Liver (tissue), 3 donors: Measurements from ENCODE around the gene RDX.

Experiments
- MAX ChIP-seq: IDR thresholded peaks from 2 replicates; pipeline ENCODE4 v1.6.1; 2016; ENCODE audit warnings: antibody characterized with exemption
- NR2F2 ChIP-seq: IDR thresholded peaks from 2 replicates; pipeline ENCODE4 v1.6.1; 2016; ENCODE audit warnings: antibody characterized with exemption
- RAD21 ChIP-seq, 2 donors: IDR thresholded peaks; 2 replicates each; pipeline ENCODE4 v1.6.1; 2016; ENCODE audit warnings: antibody characterized with exemption in 2 of 2, mild to moderate bottlenecking in 2 of 2
- SP1 ChIP-seq: IDR thresholded peaks from 2 replicates; pipeline ENCODE4 v1.6.1; 2018; ENCODE audit warnings: antibody characterized with exemption, mild to moderate bottlenecking
- TAF1 ChIP-seq: conservative IDR thresholded peaks from 2 replicates; pipeline ENCODE4 v1.6.1; 2016; ENCODE audit warnings: antibody characterized with exemption, mild to moderate bottlenecking
- TF ChIP-seq, protein P1 (sequence below): fragments of 150-350 bp; IDR thresholded peaks from 2 replicates; pipeline ENCODE4 v1.5.1; 2017; ENCODE audit warnings: improper control_type of control experiment, low read depth, low read length; ENCODE audit not compliant: missing input control
- TF ChIP-seq, protein P2 (sequence below): IDR thresholded peaks from 2 replicates; pipeline ENCODE4 v1.6.1; 2016; ENCODE audit warnings: antibody characterized with exemption
- donor health status: healthy.
- donor health status: healthy.

DNA sequence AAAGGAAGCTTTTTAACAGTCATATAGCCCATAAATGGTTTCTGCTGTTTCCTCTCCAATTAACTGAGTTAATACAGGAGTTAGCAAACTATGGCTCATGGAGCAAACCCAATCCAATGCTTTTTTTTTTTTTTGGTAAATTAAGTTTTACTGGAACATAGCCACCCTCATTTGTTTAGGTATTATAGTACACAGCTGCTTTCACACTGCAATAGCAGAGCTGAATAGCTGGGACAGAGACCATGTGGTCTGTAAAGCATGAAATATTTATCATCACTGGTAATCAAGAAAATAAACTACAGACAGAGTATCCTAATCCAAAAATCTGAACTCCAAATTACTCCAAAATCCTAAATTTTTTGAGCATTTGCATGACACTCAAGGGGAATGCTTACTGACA lies 53.7 kb downstream of the RDX start:
- TF ChIP-seq RAD21 (IDR thresholded peaks at IDR 0.05) (no peak), MAX (no peak), TAF1 (no peak), NR2F2 (no peak), SP1 (no peak)
- TF ChIP-seq, protein P1, sequence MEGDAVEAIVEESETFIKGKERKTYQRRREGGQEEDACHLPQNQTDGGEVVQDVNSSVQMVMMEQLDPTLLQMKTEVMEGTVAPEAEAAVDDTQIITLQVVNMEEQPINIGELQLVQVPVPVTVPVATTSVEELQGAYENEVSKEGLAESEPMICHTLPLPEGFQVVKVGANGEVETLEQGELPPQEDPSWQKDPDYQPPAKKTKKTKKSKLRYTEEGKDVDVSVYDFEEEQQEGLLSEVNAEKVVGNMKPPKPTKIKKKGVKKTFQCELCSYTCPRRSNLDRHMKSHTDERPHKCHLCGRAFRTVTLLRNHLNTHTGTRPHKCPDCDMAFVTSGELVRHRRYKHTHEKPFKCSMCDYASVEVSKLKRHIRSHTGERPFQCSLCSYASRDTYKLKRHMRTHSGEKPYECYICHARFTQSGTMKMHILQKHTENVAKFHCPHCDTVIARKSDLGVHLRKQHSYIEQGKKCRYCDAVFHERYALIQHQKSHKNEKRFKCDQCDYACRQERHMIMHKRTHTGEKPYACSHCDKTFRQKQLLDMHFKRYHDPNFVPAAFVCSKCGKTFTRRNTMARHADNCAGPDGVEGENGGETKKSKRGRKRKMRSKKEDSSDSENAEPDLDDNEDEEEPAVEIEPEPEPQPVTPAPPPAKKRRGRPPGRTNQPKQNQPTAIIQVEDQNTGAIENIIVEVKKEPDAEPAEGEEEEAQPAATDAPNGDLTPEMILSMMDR, result no peak
- TF ChIP-seq, protein P2, sequence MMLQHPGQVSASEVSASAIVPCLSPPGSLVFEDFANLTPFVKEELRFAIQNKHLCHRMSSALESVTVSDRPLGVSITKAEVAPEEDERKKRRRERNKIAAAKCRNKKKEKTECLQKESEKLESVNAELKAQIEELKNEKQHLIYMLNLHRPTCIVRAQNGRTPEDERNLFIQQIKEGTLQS, result no peak
